WI38 (cell line): ENCODE results near the gene UCP1.
"Not testable (repeated sequence)": the region's sequence is repeated elsewhere in the genome, so short reads cannot be mapped to it uniquely, and the experiment has no call there.

Source experiments
- H3K4me3 ChIP-seq: 2 replicates; pipeline ENCODE4 v1.5.1; 2011; ENCODE audit warnings: low read depth, mild to moderate bottlenecking, control low read depth, low read length
- TF ChIP-seq, protein P1 (sequence below): IDR thresholded peaks from 2 replicates; pipeline ENCODE4 v1.5.1; 2012; ENCODE audit warnings: low read depth, mild to moderate bottlenecking, control low read depth, low read length

Gene UCP1

DNA sequence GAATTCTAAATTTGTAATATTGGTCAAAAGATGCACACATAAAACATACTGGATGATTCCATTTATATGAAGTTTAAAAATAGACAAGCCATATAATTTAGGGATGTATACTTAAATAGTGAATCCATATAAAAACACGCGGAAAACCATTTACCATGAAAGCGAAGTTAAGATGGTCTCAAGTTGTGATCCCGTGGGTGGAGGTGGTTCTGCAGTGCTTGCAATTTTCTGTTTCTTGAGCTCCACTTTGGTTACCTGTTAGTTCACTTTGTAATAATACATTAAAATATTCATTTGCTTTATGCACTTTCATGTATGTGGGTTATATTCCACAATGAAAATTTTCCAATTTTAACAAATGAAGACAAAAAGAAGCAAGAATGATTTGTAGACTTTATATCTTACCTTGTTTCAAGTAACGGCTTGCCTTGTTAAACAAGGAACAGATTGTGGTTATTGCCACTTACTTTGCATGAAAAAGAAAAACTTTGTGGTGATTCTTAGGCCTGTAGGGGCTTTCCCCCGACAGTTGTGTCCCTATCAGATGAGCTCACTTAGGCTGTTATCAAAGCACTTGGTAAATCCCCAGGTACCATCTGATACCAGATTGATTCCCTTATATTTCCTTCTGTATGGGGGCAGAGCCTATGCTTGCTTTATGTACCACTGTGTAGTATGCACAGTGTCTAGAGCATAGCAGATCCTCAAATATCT lies 12.2 kb downstream of the UCP1 start:
- H3K4me3 ChIP-seq, result no peak overlapping the region

DNA sequence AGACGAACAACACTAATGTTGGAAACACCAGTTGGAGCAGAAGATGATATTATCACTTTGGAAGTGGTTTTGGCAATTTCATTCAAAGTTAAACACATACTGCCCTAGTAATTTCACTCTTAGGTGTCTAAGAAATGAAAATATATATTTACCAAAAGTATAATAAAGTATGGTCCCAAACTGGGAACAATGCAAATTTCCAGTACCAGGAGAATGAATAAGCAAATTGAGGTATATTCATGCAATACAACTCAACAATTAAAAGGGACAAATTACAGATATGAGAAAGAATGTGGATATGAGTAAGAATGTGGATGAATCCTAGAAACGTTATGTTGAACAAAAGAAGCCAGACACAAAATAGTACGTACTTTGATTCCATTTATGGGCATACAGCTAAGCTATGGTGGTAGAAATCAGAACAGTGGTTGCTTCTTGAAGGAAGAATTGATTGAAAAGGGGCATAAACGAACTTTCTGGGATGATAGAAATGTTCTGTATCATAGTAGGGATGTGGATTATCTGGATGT lies 34.7 kb downstream of the UCP1 start:
- TF ChIP-seq, protein P1, sequence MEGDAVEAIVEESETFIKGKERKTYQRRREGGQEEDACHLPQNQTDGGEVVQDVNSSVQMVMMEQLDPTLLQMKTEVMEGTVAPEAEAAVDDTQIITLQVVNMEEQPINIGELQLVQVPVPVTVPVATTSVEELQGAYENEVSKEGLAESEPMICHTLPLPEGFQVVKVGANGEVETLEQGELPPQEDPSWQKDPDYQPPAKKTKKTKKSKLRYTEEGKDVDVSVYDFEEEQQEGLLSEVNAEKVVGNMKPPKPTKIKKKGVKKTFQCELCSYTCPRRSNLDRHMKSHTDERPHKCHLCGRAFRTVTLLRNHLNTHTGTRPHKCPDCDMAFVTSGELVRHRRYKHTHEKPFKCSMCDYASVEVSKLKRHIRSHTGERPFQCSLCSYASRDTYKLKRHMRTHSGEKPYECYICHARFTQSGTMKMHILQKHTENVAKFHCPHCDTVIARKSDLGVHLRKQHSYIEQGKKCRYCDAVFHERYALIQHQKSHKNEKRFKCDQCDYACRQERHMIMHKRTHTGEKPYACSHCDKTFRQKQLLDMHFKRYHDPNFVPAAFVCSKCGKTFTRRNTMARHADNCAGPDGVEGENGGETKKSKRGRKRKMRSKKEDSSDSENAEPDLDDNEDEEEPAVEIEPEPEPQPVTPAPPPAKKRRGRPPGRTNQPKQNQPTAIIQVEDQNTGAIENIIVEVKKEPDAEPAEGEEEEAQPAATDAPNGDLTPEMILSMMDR, result no peak
- no peak overlapping the region for H3K4me3 ChIP-seq

More for the DNA sequence above, 12.2 kb downstream of the UCP1 start:
- TF ChIP-seq, protein P1, result no peak

DNA sequence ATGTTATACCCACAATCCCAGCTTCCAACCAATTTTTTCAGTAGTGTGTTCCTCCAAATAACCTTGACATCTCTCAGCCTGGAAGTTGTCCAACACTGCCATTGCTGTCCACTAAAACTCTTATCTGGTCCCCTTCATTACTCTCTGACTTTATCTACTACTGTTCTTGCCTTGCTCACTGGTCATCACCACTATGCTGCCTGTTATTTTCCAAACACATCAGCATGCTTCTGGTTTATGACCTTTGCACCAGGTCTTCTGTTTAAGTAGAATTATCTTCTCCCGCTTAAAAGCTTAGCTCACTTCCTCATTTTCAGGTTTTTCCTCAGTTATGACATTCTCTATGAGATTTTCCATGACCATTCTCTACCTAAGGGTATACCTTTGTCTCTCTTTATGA lies 39.3 kb downstream of the UCP1 start:
- no peak overlapping the region for H3K4me3 ChIP-seq
- TF ChIP-seq, protein P1, result no peak

- peak within 1 kb of the TSS; percentile 86 for H3K4me3 ChIP-seq
Measured at GRCh38 chr4:140523857-140524742, 44.7 kb downstream of the UCP1 start, which contains the start of gene ELMOD2. ELMOD2 (plus strand) TSS chr4:140524168; CDS start chr4:140525429, 1,261 bp downstream.

DNA sequence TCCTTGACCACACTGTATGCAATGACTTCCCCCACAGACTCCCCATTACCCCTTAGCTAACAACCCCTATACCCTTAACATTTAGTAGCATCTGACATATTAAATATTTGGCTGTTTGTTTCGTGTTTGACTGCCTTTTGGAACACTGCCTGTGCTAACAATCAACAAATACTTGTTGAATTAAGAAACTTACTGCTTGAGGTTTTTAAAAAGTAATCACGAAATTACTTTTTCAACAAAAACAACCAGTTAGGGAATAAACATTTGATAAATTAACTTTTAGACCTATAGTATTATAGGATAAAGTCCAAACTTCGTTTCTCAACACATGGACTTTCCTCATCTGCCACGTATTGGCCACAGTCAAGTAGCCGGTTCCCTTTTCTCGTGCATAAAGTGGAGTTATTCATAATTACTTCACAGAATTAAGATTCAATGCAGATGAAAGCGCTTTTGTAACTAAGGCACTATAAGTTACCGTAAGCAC lies 45.3 kb downstream of the UCP1 start:
- peak overlapping the region; percentile 86 for H3K4me3 ChIP-seq
- TF ChIP-seq, protein P1, result no peak

More at GRCh38 chr4:140523857-140524742, 44.7 kb downstream of the UCP1 start, which contains the start of gene ELMOD2:
- TF ChIP-seq, protein P1, result peak; percentile 83

GRCh38 chr4:140515423-140515822 lies 53.3 kb downstream of the UCP1 start:
- no peak overlapping the region for H3K4me3 ChIP-seq
- TF ChIP-seq, protein P1, result no peak

GRCh38 chr4:140513765-140514164 lies 55.0 kb downstream of the UCP1 start:
- H3K4me3 ChIP-seq, result not testable (repeated sequence)
